OCI-LY7 (cell line): ENCODE results near the gene UPB1. TPM values are rescaled to one million over a fixed set of nuclear protein-coding genes. Genes with fewer than 3 reads are reported as not detected.

Experiments
- BruUV-seq: library from RNA; stranded (reverse); fragments of 400-500 nt; replicated peaks from 2 replicates; lab custom pipeline; 2021; lab: Mats Ljungman, UMichigan
- CTCF ChIA-PET: fragments of 300-600 bp; sonication (Branson Sonifier 250); formaldehyde crosslinking; loops from one replicate; lab custom pipeline; 2022; ENCODE audit warnings: antibody characterized with exemption; ENCODE audit not compliant: unreplicated experiment; lab: Charles Lee
- POLR2A ChIA-PET: fragments of 300-600 bp; sonication (Branson Sonifier 250); formaldehyde crosslinking; loops from one replicate; lab custom pipeline; 2022; ENCODE audit warnings: antibody characterized with exemption; lab: Charles Lee
- DNase-seq: peaks from one replicate; pipeline ENCODE4 v3.0.0-alpha.2; 2015; ENCODE audit warnings: low spot score
- H2AFZ ChIP-seq: fragments of 200-600 bp; sonication (generic), shearing (Covaris generic); 2 replicates; pipeline ENCODE4 v1.6.1; 2014; ENCODE audit warnings: mild to moderate bottlenecking, antibody characterized with exemption, low read length, moderate library complexity
- H3K27ac ChIP-seq: fragments of 200-600 bp; sonication (generic); 2 replicates; pipeline ENCODE4 v1.5.1; 2014; ENCODE audit warnings: mixed run types, low read depth, mild to moderate bottlenecking, moderate library complexity, low read length, inconsistent platforms; ENCODE audit not compliant: poor library complexity, severe bottlenecking
- H3K36me3 ChIP-seq: fragments of 200-600 bp; sonication (generic); 2 replicates; pipeline ENCODE4 v1.6.1; 2014; ENCODE audit warnings: mild to moderate bottlenecking, antibody characterized with exemption, low read length, moderate library complexity, mixed read lengths; ENCODE audit not compliant: insufficient read depth
- H3K4me1 ChIP-seq: fragments of 200-600 bp; sonication (generic); 2 replicates; pipeline ENCODE4 v1.5.1; 2014; ENCODE audit warnings: mild to moderate bottlenecking, low read length; ENCODE audit not compliant: insufficient read depth, poor library complexity, severe bottlenecking
- H3K4me2 ChIP-seq: fragments of 200-600 bp; sonication (generic); 2 replicates; pipeline ENCODE4 v1.6.1; 2014; ENCODE audit warnings: mild to moderate bottlenecking, low read length
- H3K4me3 ChIP-seq: fragments of 200-600 bp; sonication (generic); 2 replicates; pipeline ENCODE4 v1.5.1; 2014; ENCODE audit warnings: mild to moderate bottlenecking, low read depth, low read length; ENCODE audit not compliant: poor library complexity, severe bottlenecking
- H3K79me2 ChIP-seq: fragments of 200-600 bp; sonication (generic); 2 replicates; pipeline ENCODE4 v1.6.1; 2016; ENCODE audit warnings: low read depth, mild to moderate bottlenecking, low read length, moderate library complexity, mixed read lengths; ENCODE audit not compliant: insufficient read depth
- H3K9me2 ChIP-seq: fragments of 200-600 bp; sonication (generic); 2 replicates; pipeline ENCODE4 v1.6.1; 2016; ENCODE audit warnings: mild to moderate bottlenecking, low read length, mixed read lengths; ENCODE audit not compliant: insufficient read depth
- H3K9me3 ChIP-seq: fragments of 200-600 bp; sonication (generic); 2 replicates; pipeline ENCODE4 v1.6.1; 2014; ENCODE audit warnings: mild to moderate bottlenecking, mixed run types, low read length, mixed read lengths
- H4K20me1 ChIP-seq: fragments of 200-600 bp; sonication (generic); 2 replicates; pipeline ENCODE4 v1.6.1; 2014; ENCODE audit warnings: mild to moderate bottlenecking, antibody characterized with exemption, low read length, moderate library complexity, mixed read lengths; ENCODE audit not compliant: insufficient read depth
- EZH2phosphoT487 ChIP-seq: fragments of 200-600 bp; sonication (generic); IDR thresholded peaks from 2 replicates; pipeline ENCODE4 v1.6.1; 2018; ENCODE audit warnings: low read depth, borderline replicate concordance, mild to moderate bottlenecking, mixed run types, antibody characterized with exemption, low read length, moderate library complexity, mixed read lengths
- intact Hi-C: fragments of 100-400 bp; cut with micrococcal nuclease; formaldehyde crosslinking; loops from one replicate; pipeline ENCODE4 v1.10.0; 2022; ENCODE audit not compliant: unreplicated experiment
- total RNA-seq, 2 experiments: library from RNA; depleted of rRNA in 1 of 2; stranded (reverse); fragments of >200 nt in 1 of 2; shearing (Covaris generic) in 1 of 2; gene quantifications; 2 replicates each; pipeline ENCODE4 v1.2.3, GENCODE V29; 2014 to 2022
- TF ChIP-seq, protein P1 (sequence below): fragments of 200-600 bp; sonication (generic); conservative IDR thresholded peaks from 2 replicates; pipeline ENCODE4 v1.5.1; 2014; ENCODE audit warnings: mild to moderate bottlenecking, antibody characterized with exemption, low read length, moderate library complexity, mixed read lengths

Gene UPB1
- total RNA-seq, 2 experiments from 2014 or later: 0.69 to 0.70 TPM

DNA sequence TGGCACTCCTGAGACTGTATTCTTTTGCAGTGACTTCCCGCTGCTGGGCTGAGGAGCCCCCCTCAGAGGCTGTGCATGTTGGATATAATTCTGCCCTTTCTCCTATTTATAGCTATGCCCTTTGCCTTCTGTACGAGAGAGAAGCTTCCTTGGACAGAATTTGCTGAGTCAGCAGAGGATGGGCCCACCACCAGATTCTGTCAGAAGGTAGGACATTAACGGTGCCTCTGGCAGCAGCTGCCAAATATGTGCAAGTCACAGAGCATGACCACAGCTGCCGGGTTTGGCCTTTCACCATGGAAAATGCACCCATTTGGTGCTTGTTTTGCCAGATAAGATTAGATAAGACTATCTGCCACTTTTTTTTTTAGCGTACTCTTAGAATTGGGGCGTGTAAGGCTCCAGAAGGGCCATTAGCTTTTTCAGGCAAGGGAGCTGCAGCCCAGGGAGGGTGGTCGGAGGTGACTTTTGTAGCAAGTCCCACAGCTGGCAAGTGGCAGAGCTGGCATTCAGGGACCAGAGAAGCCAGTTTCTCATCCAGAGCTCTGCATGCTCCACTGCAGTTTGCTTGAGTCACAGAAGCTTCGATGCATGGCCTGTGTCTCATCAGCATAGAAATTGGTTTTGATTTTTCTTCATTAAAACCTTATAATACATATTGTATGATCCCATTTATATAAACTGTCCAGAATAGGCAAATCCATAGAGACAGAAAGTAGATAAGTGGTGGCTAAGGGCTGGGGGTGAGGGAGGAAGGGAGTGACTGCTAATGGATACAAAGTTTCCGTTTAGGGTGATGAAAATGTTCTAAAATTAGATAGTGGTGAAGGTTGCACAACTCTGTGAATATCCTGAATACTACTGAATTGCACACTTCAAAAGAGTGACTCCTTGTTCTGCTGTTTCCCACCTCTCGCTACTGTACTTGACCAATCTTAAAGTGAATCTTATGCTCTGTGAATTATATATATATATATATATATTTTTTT, 15.8 kb downstream of the UPB1 start:
- DNase-seq: peak; percentile 70
- Histone ChIP-seq H3K27ac (peak overlapping the region; percentile 39), H3K79me2 (no peaks in the 10 kb centered on the region), H3K4me1 (peaks cover 49% of the 10 kb centered on the region), H4K20me1 (no peaks in the 10 kb centered on the region), H3K36me3 (no peaks in the 10 kb centered on the region), H3K4me2 (peak overlapping the region; percentile 65), H3K9me3 (no peaks in the 10 kb centered on the region), H3K9me2 (no peaks in the 10 kb centered on the region), H2AFZ (peak overlapping the region; percentile 54), H3K4me3 (peak overlapping the region; percentile 24)
- BruUV-seq: no TSS peak
- CTCF ChIA-PET: no interaction called here
- TF ChIP-seq, protein P1, sequence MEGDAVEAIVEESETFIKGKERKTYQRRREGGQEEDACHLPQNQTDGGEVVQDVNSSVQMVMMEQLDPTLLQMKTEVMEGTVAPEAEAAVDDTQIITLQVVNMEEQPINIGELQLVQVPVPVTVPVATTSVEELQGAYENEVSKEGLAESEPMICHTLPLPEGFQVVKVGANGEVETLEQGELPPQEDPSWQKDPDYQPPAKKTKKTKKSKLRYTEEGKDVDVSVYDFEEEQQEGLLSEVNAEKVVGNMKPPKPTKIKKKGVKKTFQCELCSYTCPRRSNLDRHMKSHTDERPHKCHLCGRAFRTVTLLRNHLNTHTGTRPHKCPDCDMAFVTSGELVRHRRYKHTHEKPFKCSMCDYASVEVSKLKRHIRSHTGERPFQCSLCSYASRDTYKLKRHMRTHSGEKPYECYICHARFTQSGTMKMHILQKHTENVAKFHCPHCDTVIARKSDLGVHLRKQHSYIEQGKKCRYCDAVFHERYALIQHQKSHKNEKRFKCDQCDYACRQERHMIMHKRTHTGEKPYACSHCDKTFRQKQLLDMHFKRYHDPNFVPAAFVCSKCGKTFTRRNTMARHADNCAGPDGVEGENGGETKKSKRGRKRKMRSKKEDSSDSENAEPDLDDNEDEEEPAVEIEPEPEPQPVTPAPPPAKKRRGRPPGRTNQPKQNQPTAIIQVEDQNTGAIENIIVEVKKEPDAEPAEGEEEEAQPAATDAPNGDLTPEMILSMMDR: no peak
- no peak for TF ChIP-seq EZH2phosphoT487
- POLR2A ChIA-PET: interaction anchor here (0.7 to 1.0 kb wide), 3 partner anchors 17 to 112 kb away, joined by 3 to 4 read pairs (median 3); no protein-coding TSS in a partner anchor
- intact Hi-C loops: no loop called here

DNA sequence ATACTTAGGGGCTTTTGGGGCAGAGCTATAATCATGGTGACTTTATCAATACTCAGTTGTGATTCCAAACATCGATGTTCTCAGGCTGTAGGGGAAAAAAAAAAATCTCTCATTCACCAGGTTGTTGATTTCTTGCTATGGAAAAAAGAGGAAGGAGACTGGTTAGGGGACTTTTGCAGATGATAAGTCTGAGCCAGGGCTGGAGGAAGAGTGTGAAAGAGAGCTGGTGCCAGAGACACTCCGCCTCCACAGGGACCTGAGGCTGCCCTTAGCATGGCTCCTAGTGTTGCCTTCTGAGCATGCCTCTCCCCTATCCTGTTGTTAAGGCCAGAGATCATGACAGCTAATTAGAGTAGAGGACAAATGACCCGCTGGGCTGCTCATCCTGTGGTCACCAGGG, 16.9 kb downstream of the UPB1 start:
- H3K79me2 ChIP-seq: no peaks in the 10 kb centered on the region
- no peak overlapping the region for H3K4me2 ChIP-seq
- intact Hi-C loops: no loop called here

More for the DNA sequence above, 16.9 kb downstream of the UPB1 start:
- Histone ChIP-seq H3K9me3 (no peaks in the 10 kb centered on the region), H3K9me2 (no peaks in the 10 kb centered on the region), H3K36me3 (no peaks in the 10 kb centered on the region), H3K4me1 (peaks cover 41% of the 10 kb centered on the region), H3K27ac (no peak overlapping the region), H2AFZ (no peak overlapping the region), H4K20me1 (no peaks in the 10 kb centered on the region), H3K4me3 (no peak overlapping the region)
- DNase-seq: no peak
- ChIA-PET CTCF (no interaction called here), POLR2A (interaction anchor here (0.7 kb wide), 2 partner anchors 16 to 85 kb away, joined by 3 read pairs; partner anchors contain the start of gene ADORA2A)
- no TSS peak for BruUV-seq
- no peak for TF ChIP-seq EZH2phosphoT487
- TF ChIP-seq, protein P1: no peak
